HG03103 (cell line): Measurements from ENCODE around the gene GPR132.

Experiments used
- ATAC-seq: cut with Tn5 transposase; IDR thresholded peaks from one replicate; pipeline ENCODE4 v1.9.1; 2021; ENCODE audit warnings: low read depth; ENCODE audit not compliant: unreplicated experiment

The GPR132 gene

DNA sequence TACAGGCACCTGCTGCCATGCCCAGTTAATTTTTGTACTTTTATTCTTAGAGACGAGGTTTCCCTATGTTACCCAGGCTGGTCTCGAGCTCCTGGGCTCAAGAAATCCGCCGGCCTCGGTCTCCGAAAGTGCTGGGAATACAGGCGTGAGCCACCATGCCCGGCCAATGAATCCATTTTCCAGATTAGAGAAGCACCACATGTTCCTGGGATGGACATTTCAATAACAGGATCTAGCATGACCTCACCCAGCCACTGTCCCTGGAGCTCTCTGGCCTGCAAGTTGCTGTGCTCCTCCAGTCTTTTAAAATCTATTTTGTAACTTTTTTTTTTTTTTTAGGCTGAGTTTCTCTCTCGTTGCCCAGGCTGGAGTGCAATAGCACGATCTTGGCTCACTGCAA lies 2.2 kb downstream of the GPR132 start:
- ATAC-seq: no peak

DNA sequence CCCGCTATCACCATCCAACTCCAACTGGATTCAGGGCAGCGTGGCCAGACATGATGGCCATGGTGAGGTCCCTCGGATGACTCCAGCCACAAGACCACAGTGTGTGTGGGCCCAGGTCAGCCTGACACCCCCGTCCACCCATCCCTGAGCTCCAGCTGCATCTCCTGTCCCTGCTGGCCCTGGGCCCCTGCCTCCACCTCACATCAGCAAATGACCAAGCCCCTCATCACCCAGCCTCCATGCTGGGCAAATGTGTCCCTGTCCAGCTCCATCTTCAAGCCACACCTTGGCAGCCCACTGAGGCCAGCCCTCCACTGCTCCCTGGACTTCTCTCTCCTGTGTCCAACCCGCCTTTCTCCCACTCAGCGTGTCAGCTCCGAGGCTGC lies 3.2 kb downstream of the GPR132 start:
- no peak for ATAC-seq

GRCh38 chr14:105061428-105062047 lies 3.7 kb downstream of the GPR132 start:
- no peak for ATAC-seq

DNA sequence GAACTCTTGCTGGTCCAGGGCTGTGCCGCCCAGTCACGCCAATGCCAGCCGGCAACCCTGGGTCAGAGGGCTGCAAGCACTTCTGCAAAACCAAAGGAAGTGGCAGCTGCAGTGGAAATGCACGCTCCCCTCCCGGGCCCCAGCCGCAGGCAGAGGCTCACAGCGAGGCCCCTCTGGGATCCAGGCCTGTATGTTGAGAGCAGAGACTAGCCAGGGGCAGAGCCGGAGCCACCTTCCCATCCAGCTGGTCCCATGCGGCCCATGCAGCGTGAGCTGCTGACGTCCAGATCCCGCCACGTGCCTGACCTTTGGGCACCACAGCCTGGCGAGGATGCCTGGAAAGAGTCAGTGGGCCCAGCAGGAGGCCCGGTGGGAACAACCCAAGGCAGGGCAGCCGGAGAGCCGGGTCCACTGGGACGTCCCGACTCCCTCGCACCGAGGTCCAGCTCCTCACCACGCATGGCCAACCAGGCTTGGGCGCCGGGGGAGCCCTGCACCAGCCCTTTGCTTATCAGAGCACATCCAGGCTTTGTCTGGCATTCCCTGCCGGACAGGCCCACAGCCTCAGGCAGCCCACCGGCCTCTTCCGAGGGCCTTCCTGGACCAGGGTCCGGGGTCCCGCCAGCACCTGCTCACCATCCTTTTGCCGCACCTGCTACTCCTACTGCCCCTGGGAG lies 4.3 kb downstream of the GPR132 start:
- no peak for ATAC-seq

- no peak for ATAC-seq
Measured at GRCh38 chr14:105059925-105060565, 5.2 kb downstream of the GPR132 start.

DNA sequence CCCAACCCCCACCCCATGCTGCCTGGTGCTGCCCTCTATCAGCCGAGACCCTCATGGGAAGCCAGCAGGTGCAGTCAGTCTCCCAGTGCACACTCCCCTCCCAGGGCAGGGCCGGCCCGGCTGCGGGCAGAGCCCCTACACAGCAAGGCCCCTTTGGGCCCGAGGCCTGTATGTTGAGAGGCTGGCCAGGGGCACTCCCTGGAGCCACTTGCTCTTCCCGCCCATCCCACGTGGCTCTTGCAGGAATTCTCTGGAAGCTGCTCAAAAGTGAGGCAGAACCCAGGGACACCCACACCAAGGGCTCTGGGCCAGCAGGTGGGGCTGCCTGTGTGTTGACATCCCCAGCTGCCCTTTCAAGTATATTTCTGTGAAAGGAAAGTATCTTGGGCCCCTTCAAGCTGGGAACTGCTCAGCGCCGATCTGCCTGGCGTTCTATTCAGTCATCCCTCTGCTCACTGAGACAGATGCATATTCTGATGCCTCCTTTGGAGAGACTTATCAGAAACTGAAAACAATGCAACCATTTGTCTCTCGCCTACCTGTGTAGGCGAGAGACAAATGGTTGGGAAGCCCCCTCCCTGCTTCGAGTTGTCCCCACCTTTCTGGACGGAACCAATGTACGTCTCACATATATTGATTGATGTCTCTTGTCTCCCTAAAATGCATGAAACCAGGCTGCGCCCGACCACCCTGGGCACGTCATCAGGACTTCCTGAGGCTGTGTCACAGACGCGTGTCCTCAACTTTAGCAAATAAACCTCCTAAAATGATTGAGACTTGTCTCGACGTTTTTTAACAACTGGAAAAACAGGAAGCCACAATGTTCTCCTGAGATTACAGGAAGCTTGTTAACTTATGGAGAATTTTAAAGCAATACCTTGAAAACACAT lies 6.0 kb downstream of the GPR132 start:
- no peak for ATAC-seq

DNA sequence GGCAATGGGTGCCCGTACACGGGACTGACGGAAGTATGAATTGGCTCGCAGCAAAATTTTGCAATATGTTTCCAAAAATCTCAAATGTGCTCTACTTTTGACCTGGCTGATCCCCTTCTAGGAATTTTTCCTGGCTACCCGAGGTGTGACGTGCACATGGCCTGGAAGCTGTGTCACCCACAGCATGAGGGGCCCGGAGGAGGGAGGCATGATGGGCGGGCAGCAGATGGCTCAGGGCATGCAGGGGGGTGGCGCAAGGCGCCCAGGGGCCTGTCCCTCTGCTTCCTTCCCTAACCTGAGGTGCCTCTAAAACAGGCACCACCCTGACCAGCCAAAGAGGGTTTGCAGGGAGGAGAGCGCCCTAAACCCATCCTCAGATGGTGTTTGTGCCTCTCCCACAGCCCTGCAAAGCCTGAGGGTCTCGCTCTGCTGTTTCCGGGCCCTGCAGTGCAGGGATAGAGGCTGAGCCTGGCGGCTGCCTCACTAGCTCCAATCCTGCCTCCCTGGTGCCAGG lies 6.7 kb downstream of the GPR132 start:
- ATAC-seq: no peak

DNA sequence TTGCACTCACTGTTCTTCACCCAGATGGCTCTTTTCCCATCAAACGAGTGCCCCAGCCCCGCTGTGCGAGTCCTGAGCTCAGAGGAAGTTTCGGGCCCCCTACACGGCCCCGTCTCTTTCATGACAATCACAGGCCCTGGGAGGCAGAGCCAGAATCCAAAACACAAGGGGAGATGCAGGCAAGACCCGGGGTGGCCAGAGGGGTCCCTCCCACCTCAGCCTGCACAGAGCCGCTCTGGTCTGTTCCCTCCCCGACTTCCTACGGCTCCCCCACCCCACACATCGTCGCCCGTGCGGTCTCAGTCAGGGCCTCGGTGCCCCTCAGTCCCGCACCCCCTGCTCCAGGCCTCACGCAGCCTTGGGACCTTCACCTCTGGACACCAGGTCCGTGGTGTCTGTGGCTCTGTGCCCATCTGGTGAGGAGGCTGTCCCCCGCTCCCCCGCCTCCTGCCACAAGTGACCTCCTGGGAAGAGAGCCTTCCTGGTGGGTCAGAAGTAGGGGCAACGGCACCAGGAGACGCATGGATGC lies 8.9 kb downstream of the GPR132 start:
- no peak for ATAC-seq

- ATAC-seq: no peak
Measured at GRCh38 chr14:105055736-105056302, 9.4 kb downstream of the GPR132 start.

- ATAC-seq: no peak
Measured at GRCh38 chr14:105055334-105055733, 9.9 kb downstream of the GPR132 start.

DNA sequence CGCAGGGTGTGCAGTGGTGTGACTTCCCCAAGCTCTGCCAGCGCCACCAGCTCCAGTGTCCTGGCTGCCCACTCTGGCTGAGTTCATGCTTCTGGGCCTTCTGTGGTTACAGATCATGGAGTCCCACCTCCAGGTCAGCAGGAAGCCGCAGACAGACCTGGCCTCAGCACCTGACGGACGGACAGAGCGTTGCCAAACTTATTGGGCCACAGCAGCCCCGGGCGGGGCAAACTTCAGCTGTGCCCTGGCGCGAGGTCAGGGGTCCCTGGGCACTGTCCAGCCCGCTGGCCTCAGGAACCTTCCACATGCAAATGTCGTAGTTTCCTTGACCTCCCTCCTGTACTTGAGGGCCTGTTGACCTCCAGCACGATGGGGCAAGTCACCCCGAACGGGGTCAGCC lies 11.2 kb downstream of the GPR132 start:
- ATAC-seq: no peak

DNA sequence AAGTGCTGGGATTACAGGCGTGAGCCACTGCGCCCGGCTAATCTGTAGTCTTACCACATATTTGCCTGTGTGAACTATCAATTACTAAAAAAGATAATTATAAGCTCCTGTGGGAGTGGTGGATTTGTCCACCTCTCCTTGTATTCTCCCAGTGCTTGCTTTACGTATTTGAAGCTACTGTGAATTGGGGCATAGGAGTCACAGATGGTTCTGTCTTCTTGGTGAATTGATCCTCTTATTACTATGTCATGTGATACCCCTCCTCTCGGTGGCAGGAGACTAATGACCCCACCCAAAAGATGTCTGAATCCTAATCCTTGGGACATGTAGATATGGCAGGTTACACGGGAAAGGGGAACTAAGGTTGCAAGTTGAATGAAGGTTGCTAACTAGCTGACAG lies 11.8 kb downstream of the GPR132 start:
- no peak for ATAC-seq

- ATAC-seq: no peak
Measured at GRCh38 chr14:105052110-105052458, 13.1 kb downstream of the GPR132 start.

DNA sequence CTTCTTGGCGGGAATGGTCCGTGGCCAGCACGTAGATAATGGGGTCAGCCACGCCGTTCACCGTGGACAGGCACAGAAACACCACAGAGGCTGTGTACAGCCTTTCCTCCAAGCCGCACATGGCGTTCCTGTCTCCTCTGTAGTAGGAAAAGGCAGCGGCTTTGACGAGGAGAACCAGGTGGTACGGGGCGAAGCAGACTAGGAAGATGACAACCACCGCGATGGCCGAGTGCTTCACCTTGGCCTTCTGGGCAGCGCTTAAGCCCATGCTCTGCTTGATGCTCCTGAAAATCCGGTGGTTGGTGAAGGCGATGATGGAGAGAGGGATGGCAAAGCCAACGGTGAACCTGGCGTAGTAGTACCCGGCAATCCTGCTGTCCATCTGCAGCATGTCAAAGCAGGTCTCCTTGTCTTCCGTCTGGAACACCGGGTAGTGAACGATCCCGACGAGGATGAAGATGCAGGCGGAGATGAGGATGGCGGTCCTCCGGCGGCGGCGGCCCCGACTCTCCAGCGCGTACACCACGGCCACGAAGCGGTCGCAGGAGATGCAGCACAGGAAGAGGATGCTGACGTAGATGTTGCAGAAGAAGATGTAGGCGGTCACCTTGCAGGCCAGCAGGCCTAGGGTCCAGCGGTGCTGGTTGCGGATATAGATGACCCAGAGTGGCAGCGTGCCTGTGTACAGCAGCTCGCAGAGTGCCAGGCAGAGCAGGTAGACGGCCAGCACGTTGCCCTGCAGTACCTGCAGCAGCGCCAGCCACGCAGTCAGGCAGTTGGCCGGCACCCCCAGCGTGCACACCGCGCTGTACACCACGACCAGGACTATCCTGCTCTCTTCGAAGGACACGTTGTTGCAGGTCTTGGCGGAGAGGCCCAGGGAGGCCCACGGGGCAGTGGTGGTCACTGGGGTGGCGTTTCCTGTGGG lies 13.8 kb downstream of the GPR132 start:
- ATAC-seq: no peak

- ATAC-seq: no peak
Measured at GRCh38 chr14:105050551-105050897, 14.7 kb downstream of the GPR132 start.

DNA sequence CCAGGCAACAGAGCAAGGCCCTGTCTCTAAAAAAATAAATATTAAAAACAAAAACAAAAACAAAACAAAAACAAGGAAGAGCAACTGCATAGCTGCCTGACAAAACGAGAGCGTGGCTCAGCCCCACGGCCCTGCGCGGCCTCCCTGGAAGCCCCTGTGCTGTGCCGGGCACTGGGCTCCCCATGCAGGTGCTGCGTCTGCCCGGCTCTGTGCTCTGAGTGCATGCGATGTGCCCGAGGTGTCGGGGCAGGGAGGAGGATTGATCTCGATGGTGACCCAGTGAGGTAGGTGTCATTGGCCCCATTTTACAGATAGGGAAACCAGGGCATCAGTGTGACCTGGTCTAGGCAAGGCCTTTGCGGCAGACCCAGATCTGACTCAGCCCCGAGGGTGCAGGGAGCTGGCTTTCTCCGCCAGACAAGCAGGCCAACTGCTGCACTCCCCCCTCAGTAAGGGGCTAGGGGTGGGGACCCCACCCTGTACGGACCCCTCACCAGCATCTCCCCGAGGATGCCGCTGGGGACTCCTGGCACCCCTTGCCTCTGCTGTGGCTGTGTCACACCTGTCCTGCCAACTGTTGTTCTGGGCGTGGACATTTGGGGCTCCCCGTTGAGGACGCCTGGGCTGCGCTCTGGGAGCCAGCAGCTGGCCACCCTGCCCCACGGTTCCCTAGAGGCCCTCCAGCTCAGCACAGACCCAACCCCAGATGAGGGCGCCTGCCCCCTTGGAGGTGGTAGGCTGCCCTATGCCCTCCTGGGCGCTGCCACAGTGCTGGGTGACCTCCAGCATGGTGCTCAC lies 15.3 kb downstream of the GPR132 start:
- no peak for ATAC-seq

- ATAC-seq: no peak
Measured at GRCh38 chr14:105047283-105048016, 17.8 kb downstream of the GPR132 start.

- ATAC-seq: no peak
Measured at GRCh38 chr14:105046891-105047282, 18.3 kb downstream of the GPR132 start.
